Activated CD4-positive, alpha-beta memory T cell treated with anti-CD3 and anti-CD28 coated beads for 36 hours (primary cell): ENCODE measurements around the gene AP1S2. TPM values are rescaled to one million over a fixed set of nuclear protein-coding genes. Genes with fewer than 3 reads are reported as not detected.
"Not testable (repeated sequence)": the region's sequence is repeated elsewhere in the genome, so short reads cannot be mapped to it uniquely, and the experiment has no call there.

Experiments used
- CTCF ChIA-PET: fragments of 350-600 bp; sonication (Branson Sonifier 250); formaldehyde crosslinking; loops from one replicate; lab custom pipeline; 2021; ENCODE audit warnings: antibody characterized with exemption, inconsistent platforms; lab: Charles Lee
- POLR2A ChIA-PET: fragments of 350-600 bp; sonication (Branson Sonifier 250); formaldehyde crosslinking; loops from one replicate; lab custom pipeline; 2021; ENCODE audit warnings: antibody characterized with exemption; lab: Charles Lee
- DNase-seq: peaks from one replicate; pipeline ENCODE4 v3.0.0-alpha.2; 2020
- H3K27ac Mint-ChIP-seq: one replicate; pipeline ENCODE4 v1.8.0; 2021; ENCODE audit warnings: mixed read lengths
- H3K27me3 Mint-ChIP-seq: one replicate; pipeline ENCODE4 v1.8.0; 2021; ENCODE audit warnings: mixed read lengths
- H3K36me3 Mint-ChIP-seq: one replicate; pipeline ENCODE4 v1.8.0; 2021; ENCODE audit warnings: mixed read lengths
- H3K4me1 Mint-ChIP-seq: one replicate; pipeline ENCODE4 v1.8.0; 2021; ENCODE audit warnings: low read depth, mixed read lengths
- H3K4me3 Mint-ChIP-seq: one replicate; pipeline ENCODE4 v1.8.0; 2021; ENCODE audit warnings: mild to moderate bottlenecking, mixed read lengths
- H3K9me3 Mint-ChIP-seq: one replicate; pipeline ENCODE4 v1.8.0; 2021; ENCODE audit warnings: mixed read lengths
- intact Hi-C: fragments of 100-400 bp; cut with micrococcal nuclease; formaldehyde crosslinking; loops from one replicate; pipeline ENCODE4 v1.15.1; 2023
- total RNA-seq, 2 experiments: library from RNA; stranded (reverse); gene quantifications; one replicate each; pipeline ENCODE4 v1.2.3, GENCODE V29; 2021

The AP1S2 gene
- total RNA-seq, result 10 to 100 TPM; 21.4 to 29.3 TPM

DNA sequence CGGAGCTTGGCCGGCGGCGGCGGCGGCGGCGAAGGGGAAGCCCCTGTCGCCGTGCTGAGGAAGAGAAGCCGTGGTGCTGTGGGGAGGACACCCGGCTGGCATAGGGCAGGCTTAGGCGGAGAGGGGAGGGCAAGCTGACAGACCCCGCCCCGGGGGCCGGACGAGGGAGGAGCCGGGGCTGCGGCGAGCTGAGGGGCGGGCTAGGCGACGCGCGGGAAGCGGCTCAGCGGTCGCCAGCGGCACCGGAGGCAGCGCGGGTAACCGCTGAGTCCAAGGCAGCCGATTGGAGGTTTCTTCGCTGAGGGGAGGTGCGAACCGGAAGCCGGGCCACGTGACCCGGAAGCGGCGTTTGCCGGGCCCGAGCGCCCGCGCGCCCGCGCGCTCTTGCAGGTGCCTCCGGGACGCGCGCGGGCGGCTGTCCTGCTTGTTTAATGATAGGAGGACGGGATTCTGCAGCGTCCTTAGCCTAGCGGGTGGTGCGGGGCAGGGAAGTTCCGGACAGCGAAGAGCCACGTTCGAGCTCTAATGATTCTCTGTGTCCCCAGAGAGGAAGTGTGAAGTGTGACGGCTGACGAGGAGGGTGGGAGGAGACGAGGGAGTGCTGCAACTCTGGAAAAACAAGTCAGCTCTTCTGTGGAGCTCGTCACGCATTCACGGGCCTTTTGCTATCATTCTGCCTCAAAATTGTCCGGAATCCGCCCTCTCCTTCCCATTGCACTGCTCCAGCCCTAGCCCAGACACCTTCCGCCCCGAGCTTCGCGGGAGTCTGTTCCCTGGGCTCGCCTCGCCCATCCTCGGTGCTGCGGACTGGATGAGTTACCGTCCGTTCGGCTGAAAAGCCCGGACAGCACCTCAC lies at the start of gene AP1S2:
TSS of gene AP1S2 (minus strand) at position 102 of the 856 bp plus-strand sequence. CDS start 2,289 bp downstream, outside the sequence.
- POLR2A ChIA-PET, result interaction anchor here (1.4 to 1.6 kb wide), 3 partner anchors 64 to 117 kb away, joined by 4 to 6 read pairs (median 4); partner anchors contain the start of genes CA5B and ZRSR2

DNA sequence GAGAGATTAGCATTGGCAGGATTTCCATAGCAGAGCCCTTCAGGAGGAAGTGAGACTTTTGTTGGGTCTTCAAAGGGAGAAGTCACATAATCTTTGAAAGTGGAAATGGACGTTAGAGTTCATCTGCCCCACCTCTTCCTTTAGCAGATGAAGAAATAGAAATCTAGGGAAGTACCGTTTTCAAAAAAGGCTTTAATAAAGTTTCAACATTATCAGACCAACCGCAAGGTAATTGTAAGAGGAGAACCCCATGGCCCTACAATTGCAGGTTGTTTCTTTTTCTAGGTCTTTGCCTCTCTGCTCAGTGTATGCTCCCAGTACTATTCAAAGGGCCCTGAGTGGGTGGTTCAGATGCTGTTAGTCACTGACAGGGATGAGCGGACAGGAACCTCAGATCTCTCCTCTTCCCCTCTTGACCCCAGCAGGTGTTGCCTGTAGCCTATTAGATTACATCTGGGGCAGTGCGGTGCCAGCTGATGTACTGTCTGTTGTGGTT lies 48.6 kb upstream of the AP1S2 start:
- Mint-ChIP-seq H3K4me3 (no peak overlapping the region), H3K27me3 (no peaks in the 10 kb centered on the region), H3K36me3 (no peaks in the 10 kb centered on the region), H3K27ac (no peak overlapping the region), H3K4me1 (no peaks in the 10 kb centered on the region), H3K9me3 (no peaks in the 10 kb centered on the region)
- peak; percentile 9 for DNase-seq
- ChIA-PET CTCF (no interaction called here), POLR2A (no interaction called here)
- intact Hi-C loops, result no loop called here

More for the DNA sequence above, at the start of gene AP1S2:
- intact Hi-C loops, result loop anchor here (1.0 to 10.0 kb wide), 8 partner anchors 38 to 864 kb away; partner anchors contain the start of genes CA5B, PIGA, SYAP1 and ZRSR2
- Mint-ChIP-seq H3K4me3 (peak within 1 kb of the TSS; percentile 86), H3K27me3 (no peaks in the 10 kb centered on the region), H3K4me1 (peaks cover 23% of the 10 kb centered on the region), H3K9me3 (no peaks in the 10 kb centered on the region), H3K36me3 (peaks cover 7% of the 10 kb centered on the region), H3K27ac (peak within 1 kb of the TSS; percentile 95)
- peak; percentile 94 for DNase-seq
- CTCF ChIA-PET, result interaction anchor here (0.7 to 1.0 kb wide), 6 partner anchors 39 to 179 kb away, joined by 3 read pairs; partner anchors contain the start of gene CA5B

- H3K4me3 Mint-ChIP-seq, result no peak overlapping the region
- CTCF ChIA-PET, result no interaction called here
- no peaks in the 10 kb centered on the region for H3K4me1 Mint-ChIP-seq
- DNase-seq, result no peak
- no peaks in the 10 kb centered on the region for H3K9me3 Mint-ChIP-seq
- no peaks in the 10 kb centered on the region for H3K27me3 Mint-ChIP-seq
- H3K27ac Mint-ChIP-seq, result no peak overlapping the region
- no peaks in the 10 kb centered on the region for H3K36me3 Mint-ChIP-seq
- intact Hi-C loops, result no loop called here
- POLR2A ChIA-PET, result no interaction called here
Observed at GRCh38 chrX:15895334-15895733, 40.7 kb upstream of the AP1S2 start.

DNA sequence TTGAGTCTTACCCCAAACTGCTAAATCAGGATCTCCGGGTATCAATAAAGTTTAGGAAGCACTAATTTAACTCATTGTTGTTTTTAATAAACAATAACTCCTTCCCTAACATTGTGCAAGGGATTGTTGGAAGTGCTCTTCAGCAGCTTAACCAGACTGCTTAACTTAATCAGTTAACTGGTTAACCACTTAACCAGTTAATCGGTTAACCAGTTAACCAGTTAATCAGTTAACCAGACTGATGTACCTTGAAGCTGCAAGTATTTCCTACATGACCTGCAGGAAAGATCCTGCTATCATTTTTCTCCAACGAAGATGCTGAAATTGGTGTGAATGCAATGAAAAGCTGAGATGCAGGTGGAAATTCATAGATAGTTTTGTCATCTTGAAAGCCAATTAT lies 40.1 kb upstream of the AP1S2 start:
- Mint-ChIP-seq H3K9me3 (no peaks in the 10 kb centered on the region), H3K27ac (no peak overlapping the region), H3K27me3 (no peaks in the 10 kb centered on the region), H3K4me1 (no peaks in the 10 kb centered on the region), H3K36me3 (no peaks in the 10 kb centered on the region), H3K4me3 (no peak overlapping the region)
- DNase-seq, result no peak
- POLR2A ChIA-PET, result no interaction called here
- CTCF ChIA-PET, result no interaction called here
- intact Hi-C loops, result no loop called here

- Mint-ChIP-seq H3K27me3 (no peaks in the 10 kb centered on the region), H3K9me3 (no peaks in the 10 kb centered on the region), H3K4me3 (no peak overlapping the region), H3K36me3 (no peaks in the 10 kb centered on the region), H3K4me1 (no peaks in the 10 kb centered on the region), H3K27ac (no peak overlapping the region)
- POLR2A ChIA-PET, result no interaction called here
- intact Hi-C loops, result no loop called here
- CTCF ChIA-PET, result no interaction called here
- no peak for DNase-seq
Observed at GRCh38 chrX:15890463-15890862, 35.9 kb upstream of the AP1S2 start.

- Mint-ChIP-seq H3K4me3 (no peak overlapping the region), H3K9me3 (no peaks in the 10 kb centered on the region), H3K4me1 (peaks cover 4% of the 10 kb centered on the region), H3K36me3 (no peaks in the 10 kb centered on the region), H3K27ac (no peak overlapping the region), H3K27me3 (no peaks in the 10 kb centered on the region)
- POLR2A ChIA-PET, result no interaction called here
- no peak for DNase-seq
- CTCF ChIA-PET, result no interaction called here
- intact Hi-C loops, result no loop called here
Observed at GRCh38 chrX:15888062-15888461, 33.4 kb upstream of the AP1S2 start.

DNA sequence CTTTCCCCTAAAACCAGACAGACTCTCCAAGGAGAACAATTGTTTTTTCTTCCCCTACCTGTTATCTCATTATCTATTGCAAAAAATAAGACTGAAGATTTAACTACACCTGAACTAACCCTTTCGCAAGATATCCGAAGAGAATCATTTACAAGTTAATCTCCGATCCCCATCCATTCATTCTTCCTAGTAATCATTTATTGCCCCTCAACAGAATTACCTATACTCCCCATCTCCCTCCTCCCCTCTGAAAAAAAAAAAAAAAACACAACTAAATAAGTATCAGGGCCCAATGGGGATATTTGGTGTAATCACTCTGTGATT lies 28.9 kb upstream of the AP1S2 start:
- Mint-ChIP-seq H3K27me3 (no peaks in the 10 kb centered on the region), H3K36me3 (no peaks in the 10 kb centered on the region), H3K4me3 (no peak overlapping the region), H3K9me3 (peaks cover 6% of the 10 kb centered on the region), H3K4me1 (peaks cover 7% of the 10 kb centered on the region), H3K27ac (no peak overlapping the region)
- no peak for DNase-seq
- CTCF ChIA-PET, result no interaction called here
- POLR2A ChIA-PET, result no interaction called here
- intact Hi-C loops, result no loop called here

GRCh38 chrX:15882704-15883539 lies 28.3 kb upstream of the AP1S2 start:
- H3K36me3 Mint-ChIP-seq, result no peaks in the 10 kb centered on the region
- ChIA-PET CTCF (no interaction called here), POLR2A (no interaction called here)
- no peak overlapping the region for H3K4me3 Mint-ChIP-seq
- peaks cover 7% of the 10 kb centered on the region for H3K4me1 Mint-ChIP-seq
- DNase-seq, result no peak
- intact Hi-C loops, result no loop called here
- H3K9me3 Mint-ChIP-seq, result peaks cover 8% of the 10 kb centered on the region
- no peaks in the 10 kb centered on the region for H3K27me3 Mint-ChIP-seq
- H3K27ac Mint-ChIP-seq, result no peak overlapping the region

DNA sequence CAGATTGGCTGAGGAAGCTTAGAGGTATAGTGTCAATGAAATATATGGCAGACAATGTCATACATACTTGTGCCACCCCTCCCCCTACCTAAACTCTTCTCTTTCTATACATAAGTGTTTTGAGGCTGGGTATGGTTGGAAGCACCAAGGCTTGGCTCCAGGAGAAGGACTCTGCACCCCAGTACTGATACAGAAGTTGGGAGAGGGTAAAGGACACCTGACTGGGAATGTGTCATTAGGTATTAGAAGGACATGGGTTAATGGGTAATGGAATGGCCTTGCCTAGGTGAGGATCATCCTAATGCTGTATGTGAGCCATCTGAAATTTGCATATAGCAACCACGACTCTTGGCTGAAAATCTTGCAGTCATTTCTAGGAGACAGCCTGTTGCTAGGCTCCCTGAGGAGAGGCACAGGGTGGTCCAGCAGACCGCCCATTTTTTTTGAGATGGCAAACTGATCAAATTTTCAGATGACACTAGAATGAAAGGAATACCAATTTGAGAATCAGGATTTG lies 26.8 kb upstream of the AP1S2 start:
- Mint-ChIP-seq H3K27me3 (no peaks in the 10 kb centered on the region), H3K4me1 (peaks cover 7% of the 10 kb centered on the region), H3K36me3 (no peaks in the 10 kb centered on the region), H3K4me3 (no peak overlapping the region), H3K27ac (no peak overlapping the region), H3K9me3 (peaks cover 8% of the 10 kb centered on the region)
- ChIA-PET POLR2A (no interaction called here), CTCF (no interaction called here)
- intact Hi-C loops, result no loop called here
- no peak for DNase-seq

- H3K4me3 Mint-ChIP-seq, DNase-seq, H3K9me3 Mint-ChIP-seq, POLR2A ChIA-PET, H3K36me3 Mint-ChIP-seq, H3K4me1 Mint-ChIP-seq, H3K27ac Mint-ChIP-seq, H3K27me3 Mint-ChIP-seq, intact Hi-C loops, CTCF ChIA-PET: not testable (repeated sequence)
Observed at GRCh38 chrX:15877914-15878313, 23.3 kb upstream of the AP1S2 start.

GRCh38 chrX:15877380-15877779 lies 22.8 kb upstream of the AP1S2 start:
- H3K27ac Mint-ChIP-seq, result no peak overlapping the region
- no peaks in the 10 kb centered on the region for H3K27me3 Mint-ChIP-seq
- POLR2A ChIA-PET, result no interaction called here
- H3K4me3 Mint-ChIP-seq, result no peak overlapping the region
- intact Hi-C loops, result no loop called here
- CTCF ChIA-PET, result no interaction called here
- DNase-seq, result no peak
- H3K9me3 Mint-ChIP-seq, result peaks cover 8% of the 10 kb centered on the region
- no peaks in the 10 kb centered on the region for H3K36me3 Mint-ChIP-seq
- no peaks in the 10 kb centered on the region for H3K4me1 Mint-ChIP-seq

DNA sequence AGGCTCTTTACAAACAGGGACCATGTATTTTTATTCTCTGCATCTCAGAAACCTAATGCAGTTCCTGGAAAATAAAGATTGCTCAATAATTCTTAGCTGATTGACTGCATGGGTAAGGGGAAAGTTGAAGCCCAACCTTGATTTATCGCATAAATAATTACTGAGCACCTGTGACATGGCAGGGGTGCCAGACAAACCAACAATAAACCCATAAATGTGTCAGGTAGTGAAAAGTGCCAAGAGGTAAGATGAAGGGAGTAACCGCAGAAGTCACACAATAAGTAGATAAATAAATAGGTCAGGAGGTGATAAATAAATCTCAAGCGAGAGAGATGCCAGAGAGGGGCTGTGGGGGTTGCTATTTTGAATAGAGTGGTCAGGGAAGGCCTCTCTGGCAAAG lies 20.1 kb upstream of the AP1S2 start:
- ChIA-PET CTCF (no interaction called here), POLR2A (no interaction called here)
- no peak for DNase-seq
- H3K27me3 Mint-ChIP-seq, result no peaks in the 10 kb centered on the region
- H3K4me1 Mint-ChIP-seq, result no peaks in the 10 kb centered on the region
- intact Hi-C loops, result no loop called here
- H3K4me3 Mint-ChIP-seq, result no peak overlapping the region
- no peaks in the 10 kb centered on the region for H3K36me3 Mint-ChIP-seq
- no peak overlapping the region for H3K27ac Mint-ChIP-seq
- peaks cover 2% of the 10 kb centered on the region for H3K9me3 Mint-ChIP-seq
